ENCODE data around the gene UNK.

DNA sequence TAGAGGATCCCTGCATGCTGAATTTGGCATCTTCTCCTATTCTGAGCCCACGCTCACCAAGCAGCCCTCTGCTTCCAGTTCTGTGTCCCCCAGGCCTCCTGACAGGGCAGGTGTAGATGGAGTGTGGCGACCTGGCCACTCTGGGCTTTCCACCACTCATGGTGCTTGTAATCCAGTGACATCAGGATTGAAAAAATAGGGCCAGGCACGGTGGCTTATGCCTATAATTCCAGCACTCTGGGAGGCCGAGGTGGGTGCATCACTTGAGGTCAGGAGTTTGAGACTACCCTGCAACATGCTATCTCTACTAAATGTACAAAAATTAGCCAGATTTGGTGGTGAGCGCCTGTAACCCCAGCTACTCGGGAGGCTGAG lies 29.4 kb downstream of the UNK start:
- TF ChIP-seq CTCF (conservative IDR thresholded peaks at IDR 0.05) (no peak), EZH2 (IDR thresholded peaks at IDR 0.05; ENCODE audit: low read depth) (no peak)
